Kidney (tissue), 14 donors: ENCODE measurements around the gene GADD45B. TPM values are rescaled to one million over a fixed set of nuclear protein-coding genes. Genes with fewer than 3 reads are reported as not detected.

Experiments used
- DNase-seq, 5 donors: peaks; one replicate each; pipeline ENCODE4 v3.0.0-alpha.2; 2013 to 2020
- FAIRE-seq: peaks from 2 replicates; lab custom pipeline; 2012; peaks lifted over from hg19 to GRCh38; lab: Jason Lieb, UNC
- H3K27ac ChIP-seq, 2 donors: one replicate each; pipeline ENCODE4 v1.7.0; 2013; ENCODE audit warnings: low read depth in 2 of 2, low read length in 2 of 2, inconsistent platforms in 1 of 2
- H3K27me3 ChIP-seq: one replicate; pipeline ENCODE4 v1.7.1; 2013; ENCODE audit warnings: low read length, inconsistent platforms; ENCODE audit not compliant: control insufficient read depth, insufficient read depth
- H3K36me3 ChIP-seq, 3 donors: one replicate each; pipeline versions ENCODE4 v1.7.0 to v1.7.1; 2013; ENCODE audit warnings: low read length in 3 of 3, control low read depth in 1 of 3, inconsistent platforms in 1 of 3; ENCODE audit not compliant: insufficient read depth in 3 of 3, control insufficient read depth in 2 of 3
- H3K4me1 ChIP-seq, 3 donors: one replicate each; pipeline versions ENCODE4 v1.7.0 to v1.7.1; 2013; ENCODE audit warnings: low read length in 3 of 3, inconsistent platforms in 1 of 3, low read depth in 1 of 3; ENCODE audit not compliant: control insufficient read depth in 2 of 3, insufficient read depth in 2 of 3
- H3K4me3 ChIP-seq, 3 donors: one replicate each; pipeline versions ENCODE4 v1.7.0 to v1.8.1; 2013; ENCODE audit warnings: low read length in 3 of 3, control low read depth in 1 of 3, inconsistent platforms in 1 of 3
- H3K9ac ChIP-seq, 3 donors: one replicate each; pipeline versions ENCODE4 v1.7.0 to v1.7.1; 2013; ENCODE audit warnings: low read length in 3 of 3, control low read depth in 1 of 3, inconsistent platforms in 1 of 3
- H3K9me3 ChIP-seq, 3 donors: one replicate each; pipeline versions ENCODE4 v1.7.0 to v1.7.1; 2013; ENCODE audit warnings: low read length in 3 of 3, control low read depth in 1 of 3, inconsistent platforms in 1 of 3; ENCODE audit not compliant: control insufficient read depth in 2 of 3, insufficient read depth in 1 of 3
- intact Hi-C: fragments of 100-400 bp; cut with DNase I; formaldehyde crosslinking; loops from one replicate; pipeline ENCODE4 v1.11.1; 2022
- microRNA-seq: library from miRNA; unstranded; fragments of <30 nt; microRNA quantifications from one replicate; pipeline ENCODE4 v1.2.0, GENCODE V29; 2020
- polyA plus RNA-seq: library from polyadenylated mRNA; stranded (reverse); fragments of 350-450 nt; fragmentation: Illumina TruSeq; extraction: RNeasy Lipid Tissue Mini Kit (QIAGEN cat#74804); gene quantifications from one replicate; pipeline ENCODE4 v1.2.3, GENCODE V29; 2014; ENCODE audit warnings: low read depth, low replicate concordance; ENCODE audit not compliant: insufficient read depth
- total RNA-seq: library from RNA; stranded (reverse); fragmentation: NEBNext Ultra II Directional; extraction: Animal tissue kit (Norgen Biotek cat#: 25700); gene quantifications from one replicate; pipeline ENCODE4 v1.2.1, GENCODE V29; 2021
- TF ChIP-seq, protein P1 (sequence below): IDR thresholded peaks from 3 replicates; pipeline ENCODE4 v1.5.1; 2012; ENCODE audit warnings: mild to moderate bottlenecking, moderate library complexity, borderline replicate concordance; ENCODE audit not compliant: insufficient read depth; ENCODE audit errors: extremely low read depth
- donor health status: control.
- donor health status: control.
- donor health status: control.
- donor health status: control.
- donor health status: control.
- donor health status: DM: yes; HTN: yes; CAD: no.
- donor health status: Normal renal cell carcinoma (clear cell type).

GADD45B gene
- total and polyA plus RNA-seq, 2 donors from 2014 or later = 88.5 to 149 TPM

DNA sequence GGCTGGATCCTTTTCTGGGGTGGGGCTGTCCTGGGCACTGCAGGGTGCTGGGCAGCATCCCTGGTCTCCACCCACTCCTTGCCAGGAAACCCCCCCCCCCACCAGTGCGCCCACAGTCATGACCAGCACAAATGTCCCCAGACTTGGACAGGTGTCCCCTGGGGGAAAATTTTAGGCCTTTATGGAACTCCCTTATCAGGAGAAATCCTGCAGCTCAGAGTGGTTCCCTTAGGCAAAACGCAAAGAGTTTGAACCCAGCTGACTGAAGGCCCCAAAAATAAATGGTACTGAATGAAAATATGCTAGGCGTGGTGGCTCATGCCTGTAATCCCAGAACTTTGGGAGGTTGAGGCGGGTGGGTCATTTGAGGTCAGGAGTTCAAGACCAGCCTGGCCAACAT is 51.8 kb downstream of the GADD45B start:
- Histone ChIP-seq H3K9ac (no peak overlapping the region), H3K4me1 (peaks cover 0 to 13% (median 0%) of the 10 kb centered on the region in 3 donors), H3K36me3 (no peaks in the 10 kb centered on the region), H3K4me3 (no peak overlapping the region), H3K27me3 (no peaks in the 10 kb centered on the region), H3K9me3 (peaks cover 0 to 5% (median 0%) of the 10 kb centered on the region in 3 donors), H3K27ac (no peak overlapping the region)
- FAIRE-seq = no peak
- TF ChIP-seq, protein P1, sequence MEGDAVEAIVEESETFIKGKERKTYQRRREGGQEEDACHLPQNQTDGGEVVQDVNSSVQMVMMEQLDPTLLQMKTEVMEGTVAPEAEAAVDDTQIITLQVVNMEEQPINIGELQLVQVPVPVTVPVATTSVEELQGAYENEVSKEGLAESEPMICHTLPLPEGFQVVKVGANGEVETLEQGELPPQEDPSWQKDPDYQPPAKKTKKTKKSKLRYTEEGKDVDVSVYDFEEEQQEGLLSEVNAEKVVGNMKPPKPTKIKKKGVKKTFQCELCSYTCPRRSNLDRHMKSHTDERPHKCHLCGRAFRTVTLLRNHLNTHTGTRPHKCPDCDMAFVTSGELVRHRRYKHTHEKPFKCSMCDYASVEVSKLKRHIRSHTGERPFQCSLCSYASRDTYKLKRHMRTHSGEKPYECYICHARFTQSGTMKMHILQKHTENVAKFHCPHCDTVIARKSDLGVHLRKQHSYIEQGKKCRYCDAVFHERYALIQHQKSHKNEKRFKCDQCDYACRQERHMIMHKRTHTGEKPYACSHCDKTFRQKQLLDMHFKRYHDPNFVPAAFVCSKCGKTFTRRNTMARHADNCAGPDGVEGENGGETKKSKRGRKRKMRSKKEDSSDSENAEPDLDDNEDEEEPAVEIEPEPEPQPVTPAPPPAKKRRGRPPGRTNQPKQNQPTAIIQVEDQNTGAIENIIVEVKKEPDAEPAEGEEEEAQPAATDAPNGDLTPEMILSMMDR = no peak
- no peak for DNase-seq
- intact Hi-C loops = no loop called here

Small RNA genes lying within 50 kb of the gene (microRNA-seq; reads per million reads assigned to microRNA genes)
- gene MIR7108 = not detected

Other genes with a start within 250 kb of the GADD45B start
- 59.7 TPM for gene PLEKHJ1, start 239.8 kb upstream of the GADD45B start, total RNA-seq
- 156 TPM for gene PLEKHJ1, start 239.8 kb upstream of the GADD45B start, polyA plus RNA-seq
- 64.1 TPM for gene SF3A2, start 239.3 kb upstream of the GADD45B start, total RNA-seq
- gene SF3A2, start 239.3 kb upstream of the GADD45B start, polyA plus RNA-seq = 25.7 TPM
- gene AMH, start 226.8 kb upstream of the GADD45B start, total RNA-seq = 1.0 TPM
- 0.60 TPM for gene AMH, start 226.8 kb upstream of the GADD45B start, polyA plus RNA-seq
- 5.0 TPM for gene JSRP1, start 219.7 kb upstream of the GADD45B start, total RNA-seq
- 0.37 TPM for gene JSRP1, start 219.7 kb upstream of the GADD45B start, polyA plus RNA-seq
- 2.1 TPM for gene PEAK3, start 194.0 kb upstream of the GADD45B start, total RNA-seq
- not detected for gene PEAK3, start 194.0 kb upstream of the GADD45B start, polyA plus RNA-seq
- 0.09 TPM for gene LINGO3, start 168.0 kb upstream of the GADD45B start, total RNA-seq
- not detected for gene LINGO3, start 168.0 kb upstream of the GADD45B start, polyA plus RNA-seq
- 54.0 TPM for gene LSM7, start 147.5 kb upstream of the GADD45B start, total RNA-seq
- gene LSM7, start 147.5 kb upstream of the GADD45B start, polyA plus RNA-seq = 160 TPM
- 94.1 TPM for gene SPPL2B, start 147.4 kb upstream of the GADD45B start, total RNA-seq
- gene SPPL2B, start 147.4 kb upstream of the GADD45B start, polyA plus RNA-seq = 25.3 TPM
- not detected for gene TMPRSS9, start 115.9 kb upstream of the GADD45B start, total RNA-seq
- not detected for gene TMPRSS9, start 115.9 kb upstream of the GADD45B start, polyA plus RNA-seq
- 69.7 TPM for gene TIMM13, start 48.5 kb upstream of the GADD45B start, total RNA-seq
- gene TIMM13, start 48.5 kb upstream of the GADD45B start, polyA plus RNA-seq = 188 TPM
- 27.6 TPM for gene LMNB2, start 19.2 kb upstream of the GADD45B start, total RNA-seq
- gene LMNB2, start 19.2 kb upstream of the GADD45B start, polyA plus RNA-seq = 9.0 TPM
- gene GNG7, start 226.6 kb downstream of the GADD45B start, total RNA-seq = 9.9 TPM
- gene GNG7, start 226.6 kb downstream of the GADD45B start, polyA plus RNA-seq = 13.4 TPM
- 2.3 TPM for gene DIRAS1, start 245.2 kb downstream of the GADD45B start, total RNA-seq
- 7.6 TPM for gene DIRAS1, start 245.2 kb downstream of the GADD45B start, polyA plus RNA-seq